ENCODE data around the gene TNFSF10. TPM values are rescaled to one million over a fixed set of nuclear protein-coding genes. Genes with fewer than 3 reads are reported as not detected.

TNFSF10 gene
- total and polyA plus RNA-seq, 2 experiments from 2014 or later = not detected

GRCh38 chr3:172461530-172462138 is 61.6 kb downstream of the TNFSF10 start:
- Histone ChIP-seq H3K27ac (no peak overlapping the region), H3K36me3 (no peaks in the 10 kb centered on the region), H3K4me3 (no peak overlapping the region), H3K27me3 (no peaks in the 10 kb centered on the region), H3K4me1 (ENCODE audit: low read depth) (no peaks in the 10 kb centered on the region), H3K9me3 (ENCODE audit: low read depth) (no peaks in the 10 kb centered on the region)
- DNase-seq (ENCODE audit: low read depth in 1 of 2, low spot score in 1 of 2) = peak; percentile 37 to 46
- peak; percentile 97 for TF ChIP-seq CTCF (IDR thresholded peaks at IDR 0.05; ENCODE audit: low read depth, low read length)

GRCh38 chr3:172456404-172456803 is 66.8 kb downstream of the TNFSF10 start:
- H3K4me3 ChIP-seq = no peak overlapping the region
- no peak overlapping the region for H3K27ac ChIP-seq
- no peaks in the 10 kb centered on the region for H3K36me3 ChIP-seq
- no peaks in the 10 kb centered on the region for H3K4me1 ChIP-seq (ENCODE audit: low read depth)
- no peak for TF ChIP-seq CTCF (IDR thresholded peaks at IDR 0.05; ENCODE audit: low read depth, low read length)
- peaks cover 20% of the 10 kb centered on the region for H3K27me3 ChIP-seq
- DNase-seq (ENCODE audit: low read depth in 1 of 2, low spot score in 1 of 2) = no peak
- H3K9me3 ChIP-seq (ENCODE audit: low read depth) = no peaks in the 10 kb centered on the region

Other genes with a start within 250 kb of the TNFSF10 start
- not detected in 2 replicates for gene GHSR, start 75.0 kb downstream of the TNFSF10 start, total RNA-seq
- not detected in 2 replicates for gene GHSR, start 75.0 kb downstream of the TNFSF10 start, polyA plus RNA-seq
- 3.2 and 8.0 TPM in 2 replicates for gene NCEH1, start 187.6 kb upstream of the TNFSF10 start, total RNA-seq
- 3.2 and 7.5 TPM in 2 replicates for gene NCEH1, start 187.6 kb upstream of the TNFSF10 start, polyA plus RNA-seq
- 6.8 and 39.1 TPM in 2 replicates for gene ECT2, start 227.3 kb upstream of the TNFSF10 start, total RNA-seq
- gene ECT2, start 227.3 kb upstream of the TNFSF10 start, polyA plus RNA-seq = 7.8 and 39.5 TPM in 2 replicates